Activated naive CD4-positive, alpha-beta T cell treated with anti-CD3 and anti-CD28 coated beads, Interleukin-2, amount 50 U/mL, for 72 hours (primary cell): ENCODE measurements around the gene ELAVL2. TPM values are rescaled to one million over a fixed set of nuclear protein-coding genes. Genes with fewer than 3 reads are reported as not detected.

Experiments used
- ATAC-seq, 2 donors: fragments of 150-1000 bp; cut with Tn5 transposase; 2 replicates each; pipeline ENCODE4 v1.10.0; 2021; ENCODE audit warnings: mild to moderate bottlenecking in 2 of 2, moderate library complexity in 2 of 2
- DNase-seq, 2 donors: peaks; one replicate each; pipeline ENCODE4 v3.0.0; 2021 to 2022; ENCODE audit warnings: low spot score in 2 of 2
- H3K27ac Mint-ChIP-seq, 2 donors: one replicate each; pipeline ENCODE4 v1.8.0; 2022; ENCODE audit warnings: mild to moderate bottlenecking in 2 of 2, mixed read lengths in 2 of 2
- H3K36me3 Mint-ChIP-seq, 2 donors: one replicate each; pipeline ENCODE4 v1.8.0; 2022; ENCODE audit warnings: mixed read lengths in 2 of 2
- H3K9me3 Mint-ChIP-seq, 2 donors: one replicate each; pipeline ENCODE4 v1.8.0; 2022; ENCODE audit warnings: mixed read lengths in 2 of 2
- total RNA-seq, 2 donors: library from RNA; stranded (reverse); gene quantifications; one replicate each; pipeline ENCODE4 v1.2.3, GENCODE V29; 2022

ELAVL2 gene
- total RNA-seq, 2 donors from 2014 or later: not detected

DNA sequence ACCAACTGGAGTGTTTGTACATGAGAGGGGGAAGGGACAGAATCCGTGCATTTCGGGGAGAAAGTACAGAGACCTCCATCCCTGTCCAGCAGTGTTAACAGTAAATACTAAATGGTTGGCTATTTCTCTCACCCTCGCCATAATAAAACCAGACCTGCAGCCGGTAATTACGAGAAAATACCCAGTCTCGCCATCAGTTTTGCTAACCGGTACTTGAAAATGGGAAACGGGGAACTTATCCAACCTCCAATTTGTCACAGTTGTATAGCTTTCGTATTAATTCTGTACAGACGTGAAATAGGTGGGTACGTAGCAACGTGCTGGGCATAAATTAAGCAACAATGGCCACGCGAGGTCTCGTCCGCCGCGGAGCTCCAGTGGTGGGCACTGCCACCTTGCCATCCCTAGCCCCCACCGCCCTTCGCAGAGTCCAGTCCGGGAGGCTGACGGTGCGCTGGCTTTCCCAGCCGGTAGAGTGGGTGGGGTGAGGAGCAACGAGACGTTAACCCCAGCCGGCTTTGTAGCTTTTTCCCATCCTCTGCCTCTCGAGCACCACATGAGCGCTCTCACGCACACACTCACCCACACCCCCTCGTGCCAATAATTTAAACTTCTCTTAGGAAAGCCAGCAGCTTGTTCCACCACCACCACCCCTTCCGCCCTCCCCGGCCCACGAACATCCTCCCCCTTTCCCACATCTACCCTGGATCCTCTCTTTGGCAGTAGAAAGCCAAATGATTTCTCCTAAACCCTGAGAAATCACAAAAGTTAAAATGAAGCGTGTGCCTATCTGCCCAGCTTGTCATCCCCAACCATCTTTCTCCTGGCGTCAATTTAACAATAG lies 1.8 kb downstream of the ELAVL2 start:
- Mint-ChIP-seq H3K36me3 (peaks cover 7 to 30% of the 10 kb centered on the region in 2 donors), H3K27ac (no peak overlapping the region), H3K9me3 (peaks cover 2 to 11% of the 10 kb centered on the region in 2 donors)
- no peak for ATAC-seq
- DNase-seq: no peak

DNA sequence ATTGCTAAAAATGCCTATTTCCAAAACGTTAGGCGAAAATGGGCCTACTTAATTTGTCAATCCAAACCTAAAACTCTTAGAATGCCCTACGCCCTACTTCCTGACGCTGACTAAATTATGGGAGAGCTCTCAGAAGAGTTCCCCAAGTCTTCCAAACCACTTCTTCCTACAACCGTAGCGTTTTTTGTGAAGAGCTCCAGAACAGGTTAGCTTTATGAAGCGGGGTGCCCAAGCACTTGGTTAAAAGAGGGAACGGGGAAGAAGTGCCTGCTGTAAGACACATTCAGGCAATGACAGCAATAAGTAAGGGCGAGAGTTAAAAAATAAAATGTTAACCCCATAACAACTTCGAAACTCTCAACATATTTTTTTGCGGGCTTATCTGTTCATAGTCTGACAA lies 2.8 kb downstream of the ELAVL2 start:
- no peak for DNase-seq
- Mint-ChIP-seq H3K27ac (no peak overlapping the region), H3K9me3 (peaks cover 9 to 20% of the 10 kb centered on the region in 2 donors), H3K36me3 (peaks cover 7 to 39% of the 10 kb centered on the region in 2 donors)
- ATAC-seq: no peak

DNA sequence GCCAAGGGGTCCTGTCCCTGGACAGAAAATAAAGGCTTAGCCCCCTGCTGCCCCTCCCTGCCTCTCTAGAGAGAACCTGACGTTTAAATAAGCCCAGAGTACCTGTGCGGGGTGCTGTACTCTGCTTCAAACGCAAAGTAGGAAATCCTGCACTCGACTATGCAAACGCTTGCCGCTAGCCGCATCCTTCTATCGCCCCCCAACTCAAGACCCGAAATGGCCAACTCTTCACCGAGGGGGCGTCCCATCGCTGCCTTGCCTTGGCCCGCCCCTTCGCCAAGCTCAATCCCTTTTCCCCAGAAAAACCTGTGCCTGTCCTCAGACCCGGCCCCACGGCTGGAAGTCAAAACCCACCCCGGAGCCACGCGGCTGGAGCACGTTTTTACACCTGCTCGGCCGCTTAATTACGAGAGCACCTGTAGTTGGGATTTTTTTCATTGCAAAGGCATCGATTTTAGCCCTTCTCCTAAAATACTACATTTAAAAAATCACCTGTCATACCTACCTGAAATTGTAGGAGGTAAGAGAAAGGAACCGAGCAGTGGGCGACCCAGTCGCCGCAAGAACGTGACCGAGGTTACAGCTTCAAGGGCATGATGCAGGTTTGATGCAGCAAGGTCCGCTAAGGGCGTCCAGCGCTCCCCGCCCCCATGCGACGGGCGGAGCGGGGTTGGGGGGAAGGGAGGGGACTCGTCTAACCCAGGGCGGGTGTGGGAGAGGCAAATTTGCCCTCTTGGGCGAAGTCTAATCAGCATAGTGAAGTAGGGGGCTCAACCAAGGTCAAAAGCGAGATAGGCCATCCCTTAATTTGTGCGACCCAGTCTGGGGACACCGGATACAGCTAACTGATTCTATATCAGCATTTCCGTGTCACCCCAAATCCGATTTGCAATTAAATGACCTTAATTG lies 3.5 kb downstream of the ELAVL2 start:
- peaks cover 9 to 17% of the 10 kb centered on the region in 2 donors for H3K9me3 Mint-ChIP-seq
- no peak overlapping the region for H3K27ac Mint-ChIP-seq
- DNase-seq: no peak
- ATAC-seq: no peak
- peaks cover 7 to 39% of the 10 kb centered on the region in 2 donors for H3K36me3 Mint-ChIP-seq

DNA sequence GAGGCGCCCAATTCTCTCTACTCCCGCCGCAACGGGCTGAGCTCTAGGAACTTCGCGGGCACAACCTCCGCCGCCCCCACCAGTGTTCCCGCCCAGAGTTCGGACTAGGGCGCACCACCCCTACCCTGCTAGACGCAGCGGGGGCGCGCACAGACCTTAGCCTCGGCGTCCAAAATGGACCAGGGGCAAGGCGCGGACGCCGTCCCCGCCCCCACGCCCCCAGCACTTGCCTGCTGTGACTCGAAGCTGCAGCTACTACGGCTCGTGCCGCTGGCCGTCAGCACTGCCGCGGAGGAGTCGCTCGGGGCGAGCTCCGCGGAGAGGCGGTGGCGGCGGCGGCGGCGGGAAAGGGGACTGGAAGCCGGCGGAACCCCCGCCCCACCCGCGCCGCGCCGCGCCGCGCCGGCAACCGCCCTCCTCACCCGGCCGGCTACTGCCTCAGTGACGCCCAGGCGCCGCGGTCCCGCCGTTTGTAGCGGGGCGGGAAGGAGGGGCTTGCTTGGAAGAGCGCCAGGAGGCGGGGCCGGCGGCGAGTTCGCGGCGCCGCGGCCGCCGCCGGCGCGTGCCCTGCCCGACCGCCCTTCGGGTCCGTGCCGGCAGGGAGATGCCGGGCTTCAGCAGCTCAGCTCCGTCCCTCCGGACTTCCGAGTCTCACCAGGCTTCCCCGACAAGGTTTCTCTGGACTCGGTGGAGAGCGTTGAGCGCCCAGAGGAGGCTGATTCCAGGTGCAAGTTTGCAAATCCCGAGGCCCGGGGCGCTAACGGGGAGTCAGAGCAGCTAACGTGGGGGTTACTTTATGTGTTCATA lies 4.5 kb downstream of the ELAVL2 start:
- H3K9me3 Mint-ChIP-seq: peaks cover 9 to 14% of the 10 kb centered on the region in 2 donors
- ATAC-seq (no peak), DNase-seq (no peak)
- peaks cover 7 to 39% of the 10 kb centered on the region in 2 donors for H3K36me3 Mint-ChIP-seq
- H3K27ac Mint-ChIP-seq: no peak overlapping the region

DNA sequence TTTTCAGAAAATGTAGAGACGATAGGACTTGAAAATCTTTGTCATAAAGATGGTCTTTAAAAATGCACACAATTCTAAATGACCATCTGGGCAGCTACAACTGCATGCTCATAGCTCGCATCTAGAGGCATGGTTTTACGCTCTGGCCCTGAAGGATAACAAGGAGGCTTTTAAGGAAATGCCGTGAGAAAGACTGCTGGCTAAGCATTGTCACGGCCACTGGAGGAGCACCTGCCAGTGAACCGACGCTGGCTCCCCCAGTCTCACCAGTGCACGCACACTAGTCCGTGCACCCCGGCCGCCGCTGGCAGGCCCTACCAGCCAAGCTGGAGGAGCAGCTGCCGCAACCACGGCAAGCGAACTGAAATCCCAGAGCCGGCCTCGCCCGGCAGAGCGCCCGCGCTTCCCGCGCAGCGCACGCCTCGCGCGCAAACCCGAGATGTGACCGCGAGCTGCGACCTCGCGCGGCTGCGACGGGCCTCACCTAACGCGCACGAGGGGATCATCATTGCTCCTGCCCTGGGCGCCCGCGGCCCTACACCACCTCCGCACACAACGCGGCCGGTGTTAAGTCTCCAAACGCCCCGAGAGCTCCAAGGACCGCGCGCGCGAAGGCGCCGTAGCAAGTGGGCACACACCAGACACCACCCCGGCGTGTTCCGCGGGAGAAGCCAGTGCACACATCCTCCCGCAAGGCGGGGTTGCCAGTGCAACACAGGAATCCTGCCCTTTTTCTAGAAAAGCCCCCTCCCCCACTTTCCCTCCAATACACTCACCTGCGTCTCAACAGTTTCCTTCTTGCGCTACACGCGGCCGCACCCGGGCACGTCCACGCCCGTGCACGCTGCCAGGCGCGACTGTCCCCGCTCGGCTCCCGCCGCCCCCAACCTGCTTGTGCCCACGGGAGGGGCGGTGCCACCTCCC lies 5.3 kb downstream of the ELAVL2 start:
- no peak overlapping the region for H3K27ac Mint-ChIP-seq
- DNase-seq: no peak
- peaks cover 7 to 39% of the 10 kb centered on the region in 2 donors for H3K36me3 Mint-ChIP-seq
- peaks cover 9 to 14% of the 10 kb centered on the region in 2 donors for H3K9me3 Mint-ChIP-seq
- no peak for ATAC-seq

DNA sequence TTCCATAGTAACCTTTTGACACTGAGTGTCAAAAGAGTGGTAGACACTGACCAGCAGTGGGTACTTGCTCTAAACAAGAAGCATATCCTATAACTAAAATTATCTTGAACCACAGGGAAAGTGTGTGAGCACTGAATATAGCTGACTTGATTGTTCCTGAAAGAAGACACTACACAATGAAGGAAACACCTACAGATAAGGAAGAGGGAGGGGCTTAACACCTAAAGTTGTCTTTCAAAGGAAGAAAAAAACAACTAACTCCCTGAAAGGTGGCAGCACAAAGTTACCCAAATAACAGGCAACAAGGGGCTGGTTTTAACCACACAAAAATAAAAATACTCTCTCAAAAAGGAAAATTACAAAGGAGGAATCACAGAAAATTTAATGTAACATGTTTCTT lies 6.6 kb downstream of the ELAVL2 start:
- H3K27ac Mint-ChIP-seq: no peak overlapping the region
- ATAC-seq (no peak), DNase-seq (no peak)
- peaks cover 7 to 39% of the 10 kb centered on the region in 2 donors for H3K36me3 Mint-ChIP-seq
- H3K9me3 Mint-ChIP-seq: peaks cover 9 to 14% of the 10 kb centered on the region in 2 donors

DNA sequence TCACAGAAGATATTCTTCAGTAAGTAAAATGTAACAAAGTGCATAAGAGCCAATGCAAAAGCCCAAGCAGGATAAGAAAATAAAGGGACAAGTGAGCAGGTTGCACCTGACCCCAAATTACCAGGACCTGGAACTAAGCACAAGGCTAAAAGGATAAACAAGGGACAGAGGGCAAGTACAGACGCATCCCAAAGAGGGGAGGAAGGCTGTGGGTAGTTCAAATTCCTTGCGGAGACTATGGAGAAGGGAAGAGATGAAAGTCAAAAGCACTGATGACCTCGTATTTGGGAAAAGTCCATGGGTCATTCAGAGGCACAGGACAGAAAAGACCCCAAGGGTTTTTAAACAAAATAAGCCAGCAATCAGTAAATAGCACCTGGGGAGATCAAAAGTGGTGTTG lies 11.8 kb downstream of the ELAVL2 start:
- Mint-ChIP-seq H3K36me3 (peaks cover 7 to 10% of the 10 kb centered on the region in 2 donors), H3K9me3 (peaks cover 21 to 23% of the 10 kb centered on the region in 2 donors), H3K27ac (no peak overlapping the region)
- no peak for ATAC-seq
- no peak for DNase-seq

DNA sequence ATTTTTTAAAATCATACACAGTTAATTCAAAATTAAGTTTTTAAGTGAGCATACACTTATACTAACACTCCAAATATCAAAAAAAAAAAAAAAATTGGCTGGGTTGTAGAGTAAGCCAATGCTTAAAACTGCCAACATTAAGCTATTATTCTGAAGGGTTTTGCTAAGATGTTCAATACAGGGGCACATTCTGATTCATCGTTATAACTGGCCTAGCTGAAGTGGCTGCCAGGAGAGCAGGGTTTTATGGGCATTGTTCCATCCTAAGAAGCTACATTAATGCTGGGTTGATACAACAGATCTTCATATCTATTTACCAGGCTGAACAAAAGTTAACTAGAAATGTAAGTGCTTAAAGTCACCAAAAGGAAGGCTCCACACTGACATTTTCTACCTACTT lies 13.4 kb downstream of the ELAVL2 start:
- ATAC-seq: no peak
- H3K9me3 Mint-ChIP-seq: peaks cover 12 to 15% of the 10 kb centered on the region in 2 donors
- no peak overlapping the region for H3K27ac Mint-ChIP-seq
- no peak for DNase-seq
- H3K36me3 Mint-ChIP-seq: peaks cover 0 to 7% of the 10 kb centered on the region in 2 donors

DNA sequence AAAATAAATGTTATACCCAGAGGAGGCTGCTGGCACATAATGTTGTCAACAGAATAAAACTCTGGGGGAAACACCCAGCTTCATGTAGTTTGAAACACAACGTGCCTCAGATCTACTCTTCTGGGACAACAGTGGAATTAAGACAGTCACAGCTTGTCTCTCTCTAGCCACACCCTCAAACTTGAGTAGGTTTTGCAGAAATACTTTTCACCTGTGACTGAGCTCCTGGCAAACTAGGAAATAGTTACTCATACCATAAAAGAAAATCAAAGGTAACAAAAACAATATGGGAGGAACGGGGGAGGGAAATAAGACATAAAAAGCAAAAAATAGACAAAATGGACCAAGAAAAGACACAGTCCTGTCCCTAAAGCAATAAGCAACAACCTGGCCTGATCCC lies 14.4 kb downstream of the ELAVL2 start:
- Mint-ChIP-seq H3K9me3 (peaks cover 12 to 15% of the 10 kb centered on the region in 2 donors), H3K36me3 (peaks cover 0 to 7% of the 10 kb centered on the region in 2 donors), H3K27ac (no peak overlapping the region)
- ATAC-seq (no peak), DNase-seq (no peak)

DNA sequence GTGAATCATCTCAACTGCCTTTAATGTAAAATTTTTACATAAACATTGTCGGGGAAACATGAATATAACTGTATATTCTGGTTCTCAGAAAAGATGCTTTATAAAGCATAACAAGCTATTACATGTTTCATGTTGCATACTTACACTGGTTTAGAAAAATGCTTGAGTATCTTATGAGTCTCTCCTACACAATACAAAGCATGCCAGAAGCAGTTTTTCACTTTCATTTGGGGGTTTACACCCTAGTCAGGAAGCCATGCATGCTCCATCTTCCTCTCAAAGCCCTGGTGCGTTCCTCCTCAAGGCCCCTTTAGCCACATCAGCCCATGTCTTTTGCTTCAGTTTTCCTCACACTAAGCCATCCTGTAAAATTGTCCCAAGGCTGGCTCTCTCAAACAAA lies 22.8 kb downstream of the ELAVL2 start:
- no peaks in the 10 kb centered on the region for H3K36me3 Mint-ChIP-seq
- ATAC-seq (no peak), DNase-seq (no peak)
- peaks cover 4% of the 10 kb centered on the region in 2 donors for H3K9me3 Mint-ChIP-seq
- no peak overlapping the region for H3K27ac Mint-ChIP-seq

DNA sequence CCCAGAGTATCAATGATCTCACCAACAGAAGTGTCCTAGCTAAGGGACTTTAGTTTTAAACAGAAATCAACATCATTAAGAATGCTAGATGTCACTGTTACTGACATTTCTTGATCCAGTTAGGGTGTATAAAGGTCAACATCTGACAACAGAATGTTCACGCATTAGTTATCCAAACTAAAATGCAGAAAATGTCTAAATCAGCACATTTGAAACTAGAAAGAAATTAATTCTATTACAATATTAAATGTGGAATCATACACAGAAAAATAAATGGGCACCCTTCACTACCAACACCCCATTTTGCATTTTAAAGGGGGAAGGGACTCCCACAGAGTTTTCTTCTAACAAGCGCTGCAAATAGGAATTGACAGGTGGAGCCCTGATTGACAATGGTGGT lies 24.5 kb downstream of the ELAVL2 start:
- H3K9me3 Mint-ChIP-seq: peaks cover 4% of the 10 kb centered on the region in 2 donors
- H3K36me3 Mint-ChIP-seq: no peaks in the 10 kb centered on the region
- no peak overlapping the region for H3K27ac Mint-ChIP-seq

DNA sequence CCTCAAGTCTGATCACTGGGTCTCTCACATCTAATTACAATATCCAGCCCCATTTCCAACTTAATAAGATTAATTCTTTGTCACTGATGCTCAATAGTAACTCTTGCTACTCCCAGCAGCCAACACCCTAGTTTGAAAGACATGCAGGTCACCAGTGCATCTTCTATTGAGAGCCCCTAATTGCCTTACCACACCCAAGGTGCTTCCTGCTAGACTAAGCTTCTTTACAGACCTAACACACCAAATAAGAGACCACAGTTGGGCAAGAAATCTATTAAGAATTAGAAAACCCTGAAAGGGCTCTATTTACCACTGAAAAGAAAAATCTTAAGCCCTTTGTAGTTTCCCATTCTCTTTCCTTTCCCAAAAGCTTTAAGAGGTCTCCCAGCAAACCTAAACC lies 26.5 kb downstream of the ELAVL2 start:
- DNase-seq: no peak
- H3K9me3 Mint-ChIP-seq: peaks cover 0 to 4% of the 10 kb centered on the region in 2 donors
- H3K36me3 Mint-ChIP-seq: no peaks in the 10 kb centered on the region
- ATAC-seq: no peak
- no peak overlapping the region for H3K27ac Mint-ChIP-seq

More for the DNA sequence above, 24.5 kb downstream of the ELAVL2 start:
- ATAC-seq: no peak
- DNase-seq: no peak

DNA sequence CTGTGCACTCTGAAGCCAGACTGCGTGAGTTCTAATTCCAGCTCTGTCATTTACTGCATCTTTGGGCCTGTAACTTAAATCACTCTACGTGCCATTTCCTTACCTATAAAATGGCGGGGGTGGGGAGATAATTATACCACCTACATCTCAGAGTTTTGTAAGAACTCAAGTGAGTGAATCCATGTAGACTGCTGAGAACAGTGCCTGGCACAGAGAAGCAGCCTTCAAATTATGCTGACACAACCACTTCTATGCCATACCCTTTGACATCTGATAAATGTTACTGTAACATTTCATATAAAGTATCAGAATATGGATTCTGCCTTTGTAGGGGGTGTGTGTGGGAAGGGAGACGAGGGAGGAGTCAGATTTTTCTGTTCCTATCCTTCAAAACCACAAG lies 27.7 kb downstream of the ELAVL2 start:
- Mint-ChIP-seq H3K36me3 (no peaks in the 10 kb centered on the region), H3K27ac (no peak overlapping the region), H3K9me3 (peaks cover 0 to 4% of the 10 kb centered on the region in 2 donors)
- ATAC-seq: no peak
- no peak for DNase-seq

DNA sequence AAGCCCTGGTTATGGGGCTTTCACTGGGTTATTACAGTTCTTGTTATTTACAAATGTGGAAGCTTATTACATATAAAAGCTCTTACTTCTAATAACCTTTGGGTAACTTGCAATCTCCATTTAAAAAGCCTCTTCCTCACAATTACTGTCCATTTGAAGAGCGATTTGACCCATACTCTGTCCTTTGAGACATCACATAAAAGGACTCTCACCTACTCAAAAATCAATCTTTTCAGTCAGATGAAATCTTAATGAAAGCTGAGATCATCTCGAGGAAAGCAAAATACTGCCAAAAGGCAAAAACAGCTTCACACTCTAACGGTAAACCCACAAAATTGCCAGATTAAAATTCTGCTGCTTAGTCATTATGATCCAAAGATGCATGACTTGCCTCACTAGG lies 29.8 kb downstream of the ELAVL2 start:
- ATAC-seq (no peak), DNase-seq (no peak)
- Mint-ChIP-seq H3K36me3 (no peaks in the 10 kb centered on the region), H3K27ac (no peak overlapping the region), H3K9me3 (peaks cover 0 to 4% of the 10 kb centered on the region in 2 donors)

DNA sequence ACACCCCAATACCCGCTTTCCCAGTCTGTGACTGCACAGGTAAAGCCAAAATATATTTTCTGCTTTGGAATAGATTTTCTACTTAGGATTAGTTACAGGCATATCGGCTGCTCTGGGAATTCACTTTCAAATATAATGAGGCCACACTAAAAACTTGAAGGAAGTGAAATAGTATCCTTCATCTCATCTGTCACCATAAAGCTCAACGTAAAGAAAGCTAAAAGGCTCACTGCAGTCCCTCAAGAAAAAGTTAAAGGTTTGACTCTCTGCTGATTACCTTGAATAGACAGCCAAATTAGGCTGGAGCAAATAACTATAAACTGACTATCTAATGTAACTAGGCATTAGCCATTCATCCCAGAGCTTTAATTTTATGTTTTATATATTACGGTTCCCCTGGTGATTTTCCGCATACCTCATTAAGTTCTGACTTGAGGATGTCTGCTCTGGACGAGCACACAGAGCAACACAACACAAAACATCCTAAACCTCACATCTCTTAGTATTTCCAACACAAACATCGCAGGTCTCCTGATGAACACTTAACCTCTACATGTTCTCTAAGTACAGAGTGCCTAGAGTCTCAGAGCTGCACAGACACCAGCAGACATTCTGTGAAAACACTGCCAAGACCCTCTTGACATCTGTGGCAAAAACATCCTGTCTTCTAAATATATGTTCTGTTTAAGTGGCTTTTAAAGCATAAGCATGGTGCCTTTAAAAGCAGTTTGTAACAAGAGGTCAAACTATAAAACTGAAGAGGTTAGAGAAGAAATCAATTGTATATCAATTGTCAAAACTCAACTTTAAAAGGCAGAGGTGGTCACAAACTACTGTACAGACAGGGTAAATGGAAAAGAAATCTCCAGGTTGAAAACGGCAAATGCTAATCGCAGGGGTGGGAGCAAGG lies 35.4 kb downstream of the ELAVL2 start:
- Mint-ChIP-seq H3K36me3 (no peaks in the 10 kb centered on the region), H3K9me3 (no peaks in the 10 kb centered on the region), H3K27ac (no peak overlapping the region)
- ATAC-seq (no peak), DNase-seq (no peak)
